IMR-90 (cell line): ENCODE data around the gene PDF. TPM values are rescaled to one million over a fixed set of nuclear protein-coding genes. Genes with fewer than 3 reads are reported as not detected.
A peak's percentile ranks its signal among the peaks of the same experiment; 100 is the strongest.

Experiments
- ATAC-seq: fragments of 200-7000 bp; cut with Tn5 transposase; 2 replicates; pipeline ENCODE4 v1.9.1; 2020; ENCODE audit warnings: low read depth, mild to moderate bottlenecking, moderate library complexity
- BruUV-seq: library from RNA; stranded (reverse); fragments of 400-500 nt; replicated peaks from 2 replicates; lab custom pipeline; 2021; lab: Mats Ljungman, UMichigan
- CTCF ChIA-PET: fragments of 300-600 bp; formaldehyde crosslinking; extraction: SDS; loops from one replicate; lab custom pipeline; 2021; ENCODE audit warnings: antibody characterized with exemption; lab: Yijun Ruan, JAX
- POLR2A ChIA-PET: fragments of 300-600 bp; sonication (Branson Sonifier 250); formaldehyde crosslinking; loops from one replicate; lab custom pipeline; 2022; ENCODE audit warnings: antibody characterized with exemption; ENCODE audit not compliant: unreplicated experiment; lab: Charles Lee
- DNase-seq: peaks from one replicate; pipeline ENCODE4 v3.0.0; 2013
- H2AFZ ChIP-seq: replicated peaks from 2 replicates; pipeline ENCODE3; 2013; ENCODE audit warnings: low read length, mild to moderate bottlenecking; ENCODE audit not compliant: poor library complexity
- H2AK5ac ChIP-seq: 2 replicates; pipeline ENCODE4 v1.6.1; 2013; ENCODE audit warnings: low read depth, low read length, inconsistent platforms
- H2AK9ac ChIP-seq: replicated peaks from 2 replicates; pipeline ENCODE3; 2013; ENCODE audit warnings: mild to moderate bottlenecking, low read depth, low read length, moderate library complexity; ENCODE audit not compliant: poor library complexity
- H2BK120ac ChIP-seq: 2 replicates; pipeline ENCODE4 v1.6.1; 2013; ENCODE audit warnings: low read depth, low read length, inconsistent platforms
- H2BK15ac ChIP-seq: 3 replicates; pipeline ENCODE4 v1.6.1; 2013; ENCODE audit warnings: low read depth, low read length, inconsistent platforms
- H2BK20ac ChIP-seq: 2 replicates; pipeline ENCODE4 v1.6.1; 2013; ENCODE audit warnings: low read depth, mild to moderate bottlenecking, inconsistent platforms, low read length, moderate library complexity
- H2BK5ac ChIP-seq: 2 replicates; pipeline ENCODE4 v1.6.1; 2013; ENCODE audit warnings: mild to moderate bottlenecking, low read depth, low read length, inconsistent platforms; ENCODE audit not compliant: poor library complexity, severe bottlenecking
- H3K14ac ChIP-seq: replicated peaks from 2 replicates; pipeline ENCODE4 v1.6.1; 2013; ENCODE audit warnings: low read depth, low read length, inconsistent platforms
- H3K18ac ChIP-seq: 2 replicates; pipeline ENCODE4 v1.6.1; 2013; ENCODE audit warnings: low read depth, low read length, control low read depth
- H3K23ac ChIP-seq: 2 replicates; pipeline ENCODE4 v1.6.1; 2013; ENCODE audit warnings: low read depth, low read length, inconsistent platforms
- H3K27ac ChIP-seq: 2 replicates; pipeline ENCODE4 v1.5.1; 2013; ENCODE audit warnings: mild to moderate bottlenecking, control low read depth, low read length; ENCODE audit not compliant: insufficient read depth
- H3K27me3 ChIP-seq: 2 replicates; pipeline ENCODE4 v1.6.1; 2013; ENCODE audit warnings: low read length; ENCODE audit not compliant: control insufficient read depth, insufficient read depth
- H3K36me3 ChIP-seq: 2 replicates; pipeline ENCODE4 v1.6.1; 2013; ENCODE audit warnings: low read length, mixed read lengths; ENCODE audit not compliant: control insufficient read depth, insufficient read depth
- H3K4ac ChIP-seq: 2 replicates; pipeline ENCODE4 v1.6.1; 2013; ENCODE audit warnings: low read depth, low read length, inconsistent platforms
- H3K4me1 ChIP-seq: 2 replicates; pipeline ENCODE4 v1.6.1; 2013; ENCODE audit warnings: low read length, mixed read lengths; ENCODE audit not compliant: control insufficient read depth, insufficient read depth
- H3K4me2 ChIP-seq: 2 replicates; pipeline ENCODE4 v1.6.1; 2013; ENCODE audit warnings: low read depth, mild to moderate bottlenecking, control low read depth, low read length, moderate library complexity
- H3K4me3 ChIP-seq: 2 replicates; pipeline ENCODE4 v1.5.1; 2013; ENCODE audit warnings: low read depth, mild to moderate bottlenecking, control low read depth, low read length, moderate library complexity; ENCODE audit not compliant: insufficient read depth
- H3K56ac ChIP-seq: 2 replicates; pipeline ENCODE4 v1.6.1; 2013; ENCODE audit warnings: low read length, inconsistent platforms; ENCODE audit not compliant: insufficient read depth; ENCODE audit errors: extremely low read depth
- H3K79me1 ChIP-seq, 2 experiments: 2 replicates each; pipeline ENCODE4 v1.6.1; 2013; ENCODE audit warnings: low read length in 2 of 2, inconsistent platforms in 1 of 2, low read depth in 1 of 2
- H3K9ac ChIP-seq: 2 replicates; pipeline ENCODE4 v1.6.1; 2013; ENCODE audit warnings: low read depth, low read length, control low read depth
- H3K9me1 ChIP-seq: 2 replicates; pipeline ENCODE4 v1.6.1; 2013; ENCODE audit warnings: low read length, inconsistent platforms; ENCODE audit not compliant: insufficient read depth
- H3K9me3 ChIP-seq: 2 replicates; pipeline ENCODE4 v1.6.1; 2013; ENCODE audit warnings: low read length; ENCODE audit not compliant: control insufficient read depth, insufficient read depth
- H4K20me1 ChIP-seq: 2 replicates; pipeline ENCODE4 v1.6.1; 2013; ENCODE audit warnings: low read length, inconsistent platforms; ENCODE audit not compliant: insufficient read depth
- H4K5ac ChIP-seq: 2 replicates; pipeline ENCODE4 v1.6.1; 2013; ENCODE audit warnings: mild to moderate bottlenecking, low read depth, low read length, control low read depth
- H4K8ac ChIP-seq, 2 experiments: 2 replicates each; pipeline ENCODE4 v1.6.1; 2013; ENCODE audit warnings: low read depth in 2 of 2, low read length in 2 of 2, control low read depth in 1 of 2, inconsistent platforms in 1 of 2
- H4K91ac ChIP-seq: 2 replicates; pipeline ENCODE4 v1.6.1; 2013; ENCODE audit warnings: low read depth, low read length, inconsistent platforms; ENCODE audit not compliant: insufficient read depth
- FOS ChIP-seq: fragments of 150-350 bp; IDR thresholded peaks from 2 replicates; pipeline ENCODE4 v1.6.1; 2016; ENCODE audit warnings: low read depth, low read length
- NFE2L2 ChIP-seq: fragments of 150-350 bp; IDR thresholded peaks from 2 replicates; pipeline ENCODE4 v1.6.1; 2016; ENCODE audit warnings: low read depth, mild to moderate bottlenecking, low read length
- POLR2A ChIP-seq: IDR thresholded peaks from 2 replicates; pipeline ENCODE4 v1.6.1; 2012; ENCODE audit warnings: mild to moderate bottlenecking, low read depth, low read length
- RCOR1 ChIP-seq: IDR thresholded peaks from 2 replicates; pipeline ENCODE4 v1.6.1; 2012; ENCODE audit warnings: mild to moderate bottlenecking, low read length, improper control_type of control experiment; ENCODE audit not compliant: insufficient replicate concordance
- RFX5 ChIP-seq: IDR thresholded peaks from 2 replicates; pipeline ENCODE4 v1.8.0; 2012; ENCODE audit warnings: low read depth, mild to moderate bottlenecking, low read length, moderate library complexity
- SMC3 ChIP-seq: fragments of 150-350 bp; IDR thresholded peaks from 2 replicates; pipeline ENCODE4 v1.6.1; 2016; ENCODE audit warnings: low read depth, mild to moderate bottlenecking, antibody characterized with exemption, low read length, moderate library complexity
- USF2 ChIP-seq: fragments of 150-350 bp; IDR thresholded peaks from 2 replicates; pipeline ENCODE4 v1.6.1; 2017; ENCODE audit warnings: mild to moderate bottlenecking, antibody characterized with exemption, low read length, low read depth
- WGBS, 2 experiments: methylation state at CpG; one replicate each; pipeline versions ENCODE4 v1.1.5 to v1.1.7; 2013; ENCODE audit warnings: missing lambda C conversion rate in 2 of 2; ENCODE audit not compliant: insufficient read length in 1 of 2; ENCODE audit errors: extremely low coverage in 2 of 2; 5-methylcytosine and 5-hydroxymethylcytosine counted together
- dilution Hi-C: fragments of 300-500 bp; cut with HindIII; formaldehyde crosslinking; loops from one replicate; pipeline ENCODE4 v1.14.3; 2018; ENCODE audit warnings: low sequenced_read_pairs; ENCODE audit not compliant: unreplicated experiment
- in situ Hi-C: fragments of 300-500 bp; cut with MboI; formaldehyde crosslinking; loops from 3 replicates; pipeline ENCODE4 v1.14.3; 2019; ENCODE audit warnings: low sequenced_read_pairs, inconsistent platforms, mixed read lengths
- intact Hi-C: fragments of 100-400 bp; cut with micrococcal nuclease; formaldehyde crosslinking; loops from 2 replicates; pipeline ENCODE4 v1.10.0; 2022
- polyA plus RNA-seq, 3 experiments: library from polyadenylated mRNA; depleted of rRNA; stranded (reverse); fragments of >200 nt; gene quantifications; 2 replicates each; pipeline ENCODE4 v1.2.3, GENCODE V29; 2012; ENCODE audit warnings: low replicate concordance in 1 of 3
- total RNA-seq: library from RNA; depleted of rRNA; stranded (reverse); fragments of >200 nt; gene quantifications from 2 replicates; pipeline ENCODE4 v1.2.3, GENCODE V29; 2012
- TF ChIP-seq, protein P1 (sequence below): conservative IDR thresholded peaks from 2 replicates; pipeline ENCODE4 v1.5.1; 2012; ENCODE audit warnings: mild to moderate bottlenecking, low read depth, low read length, improper control_type of control experiment

The PDF gene
- total and polyA plus RNA-seq, 2 of the 4 experiments (the other 2 are of a cell fraction): 4.5 to 6.4 TPM

GRCh38 chr16:69334696-69335095, 4.3 kb upstream of the PDF start:
- no peak overlapping the region for H3K23ac ChIP-seq
- in situ Hi-C loops (no loop called here), intact Hi-C loops (no loop called here), dilution Hi-C loops (no loop called here)
- peaks cover 38 to 64% of the 10 kb centered on the region in 2 experiments for H3K79me1 ChIP-seq
- no peak overlapping the region for H2BK20ac ChIP-seq
- H4K8ac ChIP-seq: no peak overlapping the region
- H2BK5ac ChIP-seq: no peak overlapping the region
- no peak overlapping the region for H4K5ac ChIP-seq
- H3K9me3 ChIP-seq: no peaks in the 10 kb centered on the region
- no peak overlapping the region for H3K27ac ChIP-seq
- H2BK15ac ChIP-seq: no peak overlapping the region
- no peak overlapping the region for H2AK9ac ChIP-seq
- no peak overlapping the region for H2BK120ac ChIP-seq
- peaks cover 37% of the 10 kb centered on the region for H3K36me3 ChIP-seq
- no peak overlapping the region for H3K4ac ChIP-seq
- POLR2A ChIA-PET: no interaction called here
- no peak overlapping the region for H3K9ac ChIP-seq
- BruUV-seq: TSS peak; percentile 72
- no peak overlapping the region for H4K91ac ChIP-seq
- no peak overlapping the region for H3K18ac ChIP-seq
- TF ChIP-seq NFE2L2 (no peak), USF2 (no peak), FOS (no peak), POLR2A (no peak), SMC3 (no peak), RFX5 (no peak), RCOR1 (no peak)
- TF ChIP-seq, protein P1, sequence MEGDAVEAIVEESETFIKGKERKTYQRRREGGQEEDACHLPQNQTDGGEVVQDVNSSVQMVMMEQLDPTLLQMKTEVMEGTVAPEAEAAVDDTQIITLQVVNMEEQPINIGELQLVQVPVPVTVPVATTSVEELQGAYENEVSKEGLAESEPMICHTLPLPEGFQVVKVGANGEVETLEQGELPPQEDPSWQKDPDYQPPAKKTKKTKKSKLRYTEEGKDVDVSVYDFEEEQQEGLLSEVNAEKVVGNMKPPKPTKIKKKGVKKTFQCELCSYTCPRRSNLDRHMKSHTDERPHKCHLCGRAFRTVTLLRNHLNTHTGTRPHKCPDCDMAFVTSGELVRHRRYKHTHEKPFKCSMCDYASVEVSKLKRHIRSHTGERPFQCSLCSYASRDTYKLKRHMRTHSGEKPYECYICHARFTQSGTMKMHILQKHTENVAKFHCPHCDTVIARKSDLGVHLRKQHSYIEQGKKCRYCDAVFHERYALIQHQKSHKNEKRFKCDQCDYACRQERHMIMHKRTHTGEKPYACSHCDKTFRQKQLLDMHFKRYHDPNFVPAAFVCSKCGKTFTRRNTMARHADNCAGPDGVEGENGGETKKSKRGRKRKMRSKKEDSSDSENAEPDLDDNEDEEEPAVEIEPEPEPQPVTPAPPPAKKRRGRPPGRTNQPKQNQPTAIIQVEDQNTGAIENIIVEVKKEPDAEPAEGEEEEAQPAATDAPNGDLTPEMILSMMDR: no peak
- H3K9me1 ChIP-seq: no peaks in the 10 kb centered on the region
- H3K27me3 ChIP-seq: no peaks in the 10 kb centered on the region
- H3K4me2 ChIP-seq: no peak overlapping the region
- H3K4me3 ChIP-seq: no peak overlapping the region
- DNase-seq (no peak), ATAC-seq (no peak)
- H2AK5ac ChIP-seq: no peak overlapping the region
- no peak overlapping the region for H3K14ac ChIP-seq
- 99% methylated on average over 8 of the region's 9 CpGs; no CpG with 5 or more reads in 1 of the 2 experiments for WGBS, 2 experiments
- H4K20me1 ChIP-seq: peaks cover 2% of the 10 kb centered on the region
- peaks cover 3% of the 10 kb centered on the region for H3K4me1 ChIP-seq
- H3K56ac ChIP-seq: no peak overlapping the region
- CTCF ChIA-PET: no interaction called here
- no peak overlapping the region for H2AFZ ChIP-seq
